ENCODE measurements around the gene FGF21.
"Not testable (repeated sequence)": the region's sequence is repeated elsewhere in the genome, so short reads cannot be mapped to it uniquely, and the experiment has no call there.

The FGF21 gene

GRCh38 chr19:48752496-48753365 lies 2.6 kb upstream of the FGF21 start, which contains the start of gene FUT1:
Gene FUT1 (minus strand): TSS chr19:48752641. CDS start chr19:48751281, 1,360 bp downstream.
- no peak for FAIRE-seq

- FAIRE-seq: no peak
These were observed 463 bp downstream of the FGF21 start for GRCh38 chr19:48755787-48756186.

DNA sequence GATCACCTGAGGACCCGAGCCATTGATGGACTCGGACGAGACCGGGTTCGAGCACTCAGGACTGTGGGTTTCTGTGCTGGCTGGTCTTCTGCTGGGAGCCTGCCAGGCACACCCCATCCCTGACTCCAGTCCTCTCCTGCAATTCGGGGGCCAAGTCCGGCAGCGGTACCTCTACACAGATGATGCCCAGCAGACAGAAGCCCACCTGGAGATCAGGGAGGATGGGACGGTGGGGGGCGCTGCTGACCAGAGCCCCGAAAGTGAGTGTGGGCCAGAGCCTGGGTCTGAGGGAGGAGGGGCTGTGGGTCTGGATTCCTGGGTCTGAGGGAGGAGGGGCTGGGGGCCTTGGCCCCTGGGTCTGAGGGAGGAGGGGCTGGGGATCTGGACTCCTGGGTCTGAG lies 888 bp downstream of the FGF21 start:
- no peak for FAIRE-seq

GRCh38 chr19:48756686-48757085 lies 1.4 kb downstream of the FGF21 start:
- no peak for FAIRE-seq

DNA sequence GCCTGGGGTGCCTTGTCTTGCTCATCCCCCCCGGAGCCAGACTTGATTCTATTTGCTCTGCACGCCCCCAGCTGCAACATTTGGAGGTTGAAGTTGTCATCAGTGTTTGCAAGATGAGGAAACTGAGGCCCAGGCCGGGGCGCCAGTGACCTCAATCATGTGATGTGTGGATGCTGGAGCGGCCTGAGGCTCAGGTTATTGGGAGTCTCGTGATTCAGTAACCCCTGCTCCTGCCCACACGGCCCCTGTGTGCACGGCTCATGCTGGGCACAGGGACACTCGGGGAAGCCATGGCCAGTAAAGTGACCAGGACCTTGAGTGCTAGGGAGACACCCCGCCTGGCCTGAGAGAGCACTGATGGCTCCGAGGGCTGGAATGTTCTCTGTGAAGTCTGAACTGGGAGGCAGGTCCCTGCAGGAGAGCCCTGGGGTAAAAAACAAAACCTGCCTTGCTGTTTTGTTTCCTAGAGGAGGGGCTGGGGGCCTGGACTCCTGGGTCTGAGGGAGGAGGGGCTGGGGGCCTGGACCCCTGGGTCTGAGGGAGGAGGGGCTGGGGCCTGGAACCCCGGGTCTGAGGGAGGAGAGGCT lies 1.9 kb downstream of the FGF21 start:
- no peak for FAIRE-seq

DNA sequence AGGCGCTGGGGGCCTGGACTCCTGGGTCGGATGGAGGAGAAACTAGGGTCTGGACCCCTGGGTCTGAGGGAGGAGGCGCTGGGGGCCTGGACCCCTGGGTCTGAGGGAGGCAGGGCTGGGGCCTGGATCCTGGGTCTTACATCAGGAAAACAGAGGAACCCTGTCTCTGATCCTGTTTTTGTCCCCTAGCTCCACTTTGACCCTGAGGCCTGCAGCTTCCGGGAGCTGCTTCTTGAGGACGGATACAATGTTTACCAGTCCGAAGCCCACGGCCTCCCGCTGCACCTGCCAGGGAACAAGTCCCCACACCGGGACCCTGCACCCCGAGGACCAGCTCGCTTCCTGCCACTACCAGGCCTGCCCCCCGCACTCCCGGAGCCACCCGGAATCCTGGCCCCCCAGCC lies 2.4 kb downstream of the FGF21 start:
- no peak for FAIRE-seq

- no peak for FAIRE-seq
These were observed 5.3 kb downstream of the FGF21 start for GRCh38 chr19:48760504-48761205.

DNA sequence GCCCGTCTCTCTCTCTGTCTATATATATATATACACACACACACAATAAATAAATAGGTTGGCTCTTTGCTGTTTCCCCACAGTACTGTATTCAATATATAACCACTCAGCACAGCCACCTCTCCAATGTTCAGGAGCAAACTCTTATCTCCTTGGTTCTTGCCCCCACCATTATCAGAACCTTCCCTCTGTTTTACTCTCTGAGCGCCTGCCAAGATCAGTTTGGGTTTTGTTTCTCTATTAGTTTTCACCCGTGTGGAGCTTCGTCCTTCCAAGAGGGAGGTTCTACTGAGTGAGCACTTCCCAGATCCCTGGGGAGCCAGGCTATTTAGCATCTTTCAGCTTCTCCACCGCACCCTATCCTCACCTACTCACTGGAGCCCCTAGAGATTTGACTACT lies 10.5 kb downstream of the FGF21 start:
- FAIRE-seq: not testable (repeated sequence)

DNA sequence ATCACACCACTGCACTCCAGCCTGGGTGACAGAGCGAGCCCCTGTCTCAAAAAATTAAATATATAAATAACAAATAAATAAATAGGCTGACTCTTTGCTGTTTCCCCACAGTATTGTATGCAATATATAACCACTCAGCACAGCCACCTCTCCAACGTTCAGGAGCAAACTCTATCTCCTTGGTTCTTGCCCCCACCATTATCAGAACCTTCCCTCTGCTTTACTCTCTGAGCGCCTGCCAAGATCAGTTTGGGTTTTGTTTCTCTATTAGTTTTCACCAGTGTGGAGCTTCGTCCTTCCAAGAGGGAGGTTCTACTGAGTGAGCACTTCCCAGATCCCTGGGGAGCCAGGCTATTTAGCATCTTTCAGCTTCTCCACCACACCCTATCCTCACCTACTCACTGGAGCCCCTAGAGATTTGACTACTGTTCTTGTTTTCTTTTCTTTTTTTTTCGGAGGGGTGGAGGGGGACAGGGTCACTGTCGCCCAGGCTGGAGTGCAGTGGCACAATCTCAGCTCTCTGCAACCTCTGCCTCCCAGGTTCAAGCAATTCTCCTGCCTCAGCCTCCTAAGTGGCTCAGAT lies 12.9 kb downstream of the FGF21 start:
- not testable (repeated sequence) for FAIRE-seq

DNA sequence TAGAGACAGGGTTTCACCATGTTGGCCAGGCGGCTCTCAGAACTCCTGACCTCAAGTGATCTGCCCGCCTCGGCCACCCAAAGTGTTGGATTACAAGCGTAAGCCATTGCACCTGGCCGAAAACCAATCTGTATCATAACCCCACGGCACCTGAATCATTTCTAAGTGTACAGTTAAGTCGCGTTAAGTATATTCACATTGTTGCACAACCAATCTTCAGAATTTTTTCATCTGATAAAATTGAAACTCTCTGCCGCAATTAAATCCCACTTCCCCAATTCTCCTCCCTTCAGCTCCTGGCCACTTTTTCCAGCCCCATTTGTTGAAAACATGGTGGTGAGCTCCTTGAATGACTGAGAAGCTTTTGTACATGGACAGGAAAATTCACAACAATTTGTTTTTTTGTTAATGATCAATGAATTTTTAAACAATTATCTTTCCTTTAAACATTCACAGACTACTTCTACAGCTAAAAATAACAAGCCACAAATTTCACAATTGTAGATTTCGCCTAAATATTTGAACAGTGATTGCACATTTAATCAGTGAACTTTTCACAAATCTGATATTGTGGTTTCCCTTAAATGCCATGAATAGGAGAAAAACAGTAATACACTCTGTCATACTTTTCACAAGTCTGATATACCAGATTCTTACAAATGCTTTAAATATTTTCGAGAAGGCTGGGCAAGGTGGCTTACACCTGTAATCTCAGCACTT lies 13.8 kb downstream of the FGF21 start:
- no peak for FAIRE-seq

DNA sequence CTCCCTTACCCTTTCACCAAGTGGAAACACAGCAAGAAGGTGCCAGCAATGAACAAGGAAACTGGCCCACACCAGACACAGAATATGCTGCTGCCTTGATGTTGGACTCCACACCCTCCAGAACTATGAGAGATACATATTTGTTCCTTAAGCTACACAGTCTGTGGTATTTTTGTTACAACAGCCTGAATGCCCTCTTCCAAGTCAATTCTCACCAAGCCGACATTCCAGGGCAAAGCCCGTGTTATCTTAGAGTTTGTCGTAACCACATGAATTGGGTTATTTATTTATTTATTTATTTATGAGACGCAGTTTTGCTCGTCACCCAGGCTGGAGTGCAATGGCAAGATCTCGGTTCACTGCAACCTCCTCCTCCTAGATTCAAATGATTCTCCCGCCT lies 14.9 kb downstream of the FGF21 start:
- no peak for FAIRE-seq

GRCh38 chr19:48770734-48771472 lies 15.6 kb downstream of the FGF21 start:
- FAIRE-seq: no peak

DNA sequence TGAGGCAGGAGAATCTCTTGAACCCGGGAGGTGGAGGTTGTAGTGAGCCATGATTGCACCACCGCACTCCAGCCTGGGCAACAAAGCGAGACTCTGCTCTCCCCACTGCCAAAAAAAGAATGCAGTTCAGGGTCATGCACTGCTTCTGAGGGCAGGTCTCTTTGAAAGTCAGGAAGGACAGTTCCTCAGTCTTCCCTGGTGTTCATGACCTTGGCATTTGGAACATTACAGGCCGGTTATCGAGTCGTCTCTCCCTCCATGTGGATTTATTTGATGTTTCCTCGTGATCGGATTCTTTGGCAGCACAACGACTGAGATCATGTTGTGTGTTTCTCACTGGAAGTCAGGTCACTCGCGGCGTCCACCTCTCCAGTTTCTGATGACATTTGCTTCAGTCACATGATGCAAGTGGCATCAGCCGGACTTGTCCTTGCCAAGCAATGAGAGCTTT lies 17.2 kb downstream of the FGF21 start:
- FAIRE-seq: no peak

DNA sequence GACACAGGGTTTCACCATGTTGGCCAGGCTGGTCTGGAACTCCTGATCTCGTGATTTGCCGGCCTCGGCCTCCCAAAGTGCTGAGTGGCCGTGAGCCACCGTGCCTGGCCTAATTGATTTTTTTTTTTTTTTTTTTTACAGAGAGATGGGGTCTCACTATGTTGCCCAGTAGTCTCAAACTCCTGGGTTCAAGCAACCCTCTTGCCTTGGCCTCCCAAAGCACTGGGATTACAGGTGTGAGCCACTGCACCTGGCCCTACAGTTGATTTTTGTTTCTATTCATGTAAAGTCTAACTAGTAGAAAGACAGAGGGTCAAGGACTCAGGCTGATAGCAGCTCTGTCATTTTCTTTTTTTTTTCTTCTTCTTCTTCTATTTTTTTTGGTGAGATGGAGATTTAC lies 21.8 kb downstream of the FGF21 start:
- no peak for FAIRE-seq

- no peak for FAIRE-seq
These were observed 22.4 kb downstream of the FGF21 start for GRCh38 chr19:48777720-48778119.

- no peak for FAIRE-seq
These were observed 24.3 kb downstream of the FGF21 start for GRCh38 chr19:48779636-48780035.

DNA sequence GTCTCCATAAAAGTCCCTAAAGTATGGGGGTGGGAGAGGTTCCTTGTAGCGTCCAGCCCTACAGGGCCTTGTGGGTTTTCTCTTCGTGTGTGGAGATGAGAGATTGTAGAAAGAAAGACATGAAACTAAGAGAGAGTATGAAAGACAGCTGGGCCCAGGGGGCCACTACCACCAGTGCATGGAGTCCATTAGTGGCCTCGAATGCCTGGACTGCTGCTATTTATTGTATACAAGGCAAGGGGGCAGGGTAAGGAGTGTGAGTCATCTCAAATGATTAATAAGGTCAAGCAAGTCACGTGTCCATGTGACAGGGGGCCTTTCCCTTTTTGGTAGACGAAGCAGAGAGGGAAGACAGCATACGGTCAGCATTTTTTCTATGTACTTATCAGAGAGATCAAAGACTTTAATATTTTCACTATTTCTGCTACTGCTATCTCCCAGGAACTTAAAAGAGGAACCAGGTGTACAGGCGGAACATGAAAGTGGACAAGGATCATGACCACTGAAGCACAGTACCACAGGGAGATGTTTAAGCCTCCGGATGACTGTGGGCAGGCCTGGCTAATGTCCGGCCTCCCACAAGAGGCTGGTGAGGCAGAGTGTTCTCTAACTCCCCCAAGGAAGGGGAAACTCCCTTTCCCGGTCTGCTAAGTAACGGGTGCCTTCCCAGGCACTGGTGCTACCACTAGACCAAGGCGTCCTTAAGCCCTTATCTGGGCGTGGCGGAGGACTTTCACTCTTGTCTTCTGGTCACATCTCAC lies 25.5 kb downstream of the FGF21 start:
- no peak for FAIRE-seq

GRCh38 chr19:48784527-48784926 lies 29.2 kb downstream of the FGF21 start:
- FAIRE-seq: no peak

GRCh38 chr19:48786422-48786821 lies 31.1 kb downstream of the FGF21 start:
- not testable (repeated sequence) for FAIRE-seq

- FAIRE-seq: not testable (repeated sequence)
These were observed 32.0 kb downstream of the FGF21 start for GRCh38 chr19:48787331-48787730.

DNA sequence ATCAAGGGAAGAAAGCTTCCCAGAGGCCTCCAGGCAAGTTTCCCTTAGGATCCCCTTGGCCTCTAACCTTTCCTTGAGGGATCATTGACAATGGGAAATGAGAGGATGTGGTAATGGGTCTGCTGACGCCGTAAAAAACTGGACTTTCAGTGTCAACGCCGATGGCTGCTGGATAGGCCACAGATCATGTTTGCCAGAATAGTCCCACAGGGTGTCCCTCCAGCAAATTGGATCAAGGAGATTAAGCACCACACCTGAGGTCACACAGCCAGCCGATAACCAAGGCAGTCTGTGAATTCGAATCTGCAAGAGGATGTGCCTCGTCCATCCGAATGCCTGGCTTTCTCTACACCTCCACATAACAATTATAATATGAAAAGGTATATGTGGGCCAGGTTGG lies 37.9 kb downstream of the FGF21 start:
- no peak for FAIRE-seq
